ENCODE results near the gene LEPR. TPM values are rescaled to one million over a fixed set of nuclear protein-coding genes. Genes with fewer than 3 reads are reported as not detected.

Gene LEPR
- total and polyA plus RNA-seq, 4 donors = 42.0 to 103 (median 72.7) TPM

DNA sequence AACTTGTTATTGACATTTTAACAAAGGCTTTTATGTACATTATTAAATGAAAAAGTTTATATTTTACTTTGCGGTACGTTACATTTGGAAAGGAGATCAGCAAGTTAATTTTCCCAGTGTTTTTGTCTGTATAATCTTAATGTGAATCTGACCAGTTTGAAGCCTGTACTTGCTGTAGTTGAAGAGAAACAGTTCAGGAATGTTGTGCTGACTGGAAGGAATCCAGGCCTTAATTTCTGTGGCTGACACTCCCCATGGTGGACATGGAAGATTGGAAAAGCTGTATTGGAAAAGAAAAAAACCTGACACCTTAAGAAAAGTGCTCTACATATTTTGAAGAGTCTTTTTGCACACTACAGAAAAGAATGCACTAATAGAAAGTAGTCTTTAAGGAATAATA lies 15.5 kb downstream of the LEPR start:
- Histone ChIP-seq H3K9me3 (ENCODE audit: control insufficient read depth in 4 of 4, low read length in 3 of 4) (no peaks in the 10 kb centered on the region), H3K4me1 (ENCODE audit: control insufficient read depth in 4 of 4, insufficient read depth in 4 of 4, low read length in 3 of 4) (no peaks in the 10 kb centered on the region), H3K27me3 (ENCODE audit: control insufficient read depth in 4 of 4, insufficient read depth in 4 of 4, low read length in 3 of 4) (no peaks in the 10 kb centered on the region), H3K9ac (ENCODE audit: low read depth in 1 of 2, low read length in 2 of 2) (no peak overlapping the region), H3K4me3 (ENCODE audit: low read depth in 1 of 3, low read length in 3 of 3) (no peak overlapping the region), H3K27ac (ENCODE audit: low read depth in 1 of 2, low read length in 2 of 2) (no peak overlapping the region), H3K36me3 (ENCODE audit: control insufficient read depth in 4 of 4, insufficient read depth in 3 of 4, low read depth in 1 of 4, low read length in 3 of 4) (peaks cover 0 to 15% (median 5%) of the 10 kb centered on the region in 4 donors)
- DNase-seq (ENCODE audit: low spot score) = no peak
- 87% methylated on average over 2 of the region's 2 CpGs for WGBS
- TF ChIP-seq, protein P1, sequence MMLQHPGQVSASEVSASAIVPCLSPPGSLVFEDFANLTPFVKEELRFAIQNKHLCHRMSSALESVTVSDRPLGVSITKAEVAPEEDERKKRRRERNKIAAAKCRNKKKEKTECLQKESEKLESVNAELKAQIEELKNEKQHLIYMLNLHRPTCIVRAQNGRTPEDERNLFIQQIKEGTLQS (IDR thresholded peaks at IDR 0.05) = no peak
- TF ChIP-seq, protein P2, sequence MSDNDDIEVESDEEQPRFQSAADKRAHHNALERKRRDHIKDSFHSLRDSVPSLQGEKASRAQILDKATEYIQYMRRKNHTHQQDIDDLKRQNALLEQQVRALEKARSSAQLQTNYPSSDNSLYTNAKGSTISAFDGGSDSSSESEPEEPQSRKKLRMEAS (IDR thresholded peaks at IDR 0.05) = no peak
- TF ChIP-seq, protein P3, sequence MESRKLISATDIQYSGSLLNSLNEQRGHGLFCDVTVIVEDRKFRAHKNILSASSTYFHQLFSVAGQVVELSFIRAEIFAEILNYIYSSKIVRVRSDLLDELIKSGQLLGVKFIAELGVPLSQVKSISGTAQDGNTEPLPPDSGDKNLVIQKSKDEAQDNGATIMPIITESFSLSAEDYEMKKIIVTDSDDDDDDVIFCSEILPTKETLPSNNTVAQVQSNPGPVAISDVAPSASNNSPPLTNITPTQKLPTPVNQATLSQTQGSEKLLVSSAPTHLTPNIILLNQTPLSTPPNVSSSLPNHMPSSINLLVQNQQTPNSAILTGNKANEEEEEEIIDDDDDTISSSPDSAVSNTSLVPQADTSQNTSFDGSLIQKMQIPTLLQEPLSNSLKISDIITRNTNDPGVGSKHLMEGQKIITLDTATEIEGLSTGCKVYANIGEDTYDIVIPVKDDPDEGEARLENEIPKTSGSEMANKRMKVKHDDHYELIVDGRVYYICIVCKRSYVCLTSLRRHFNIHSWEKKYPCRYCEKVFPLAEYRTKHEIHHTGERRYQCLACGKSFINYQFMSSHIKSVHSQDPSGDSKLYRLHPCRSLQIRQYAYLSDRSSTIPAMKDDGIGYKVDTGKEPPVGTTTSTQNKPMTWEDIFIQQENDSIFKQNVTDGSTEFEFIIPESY (IDR thresholded peaks at IDR 0.05) = no peak
- TF ChIP-seq, protein P4, sequence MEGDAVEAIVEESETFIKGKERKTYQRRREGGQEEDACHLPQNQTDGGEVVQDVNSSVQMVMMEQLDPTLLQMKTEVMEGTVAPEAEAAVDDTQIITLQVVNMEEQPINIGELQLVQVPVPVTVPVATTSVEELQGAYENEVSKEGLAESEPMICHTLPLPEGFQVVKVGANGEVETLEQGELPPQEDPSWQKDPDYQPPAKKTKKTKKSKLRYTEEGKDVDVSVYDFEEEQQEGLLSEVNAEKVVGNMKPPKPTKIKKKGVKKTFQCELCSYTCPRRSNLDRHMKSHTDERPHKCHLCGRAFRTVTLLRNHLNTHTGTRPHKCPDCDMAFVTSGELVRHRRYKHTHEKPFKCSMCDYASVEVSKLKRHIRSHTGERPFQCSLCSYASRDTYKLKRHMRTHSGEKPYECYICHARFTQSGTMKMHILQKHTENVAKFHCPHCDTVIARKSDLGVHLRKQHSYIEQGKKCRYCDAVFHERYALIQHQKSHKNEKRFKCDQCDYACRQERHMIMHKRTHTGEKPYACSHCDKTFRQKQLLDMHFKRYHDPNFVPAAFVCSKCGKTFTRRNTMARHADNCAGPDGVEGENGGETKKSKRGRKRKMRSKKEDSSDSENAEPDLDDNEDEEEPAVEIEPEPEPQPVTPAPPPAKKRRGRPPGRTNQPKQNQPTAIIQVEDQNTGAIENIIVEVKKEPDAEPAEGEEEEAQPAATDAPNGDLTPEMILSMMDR (IDR thresholded peaks at IDR 0.05; ENCODE audit: low read depth, low read length, missing input control) = no peak
- TF ChIP-seq GABPA (IDR thresholded peaks at IDR 0.05 in 1 of 2, conservative IDR thresholded peaks at IDR 0.05 in 1 of 2) = no peak
- TF ChIP-seq NR2F2 (IDR thresholded peaks at IDR 0.05) = no peak

DNA sequence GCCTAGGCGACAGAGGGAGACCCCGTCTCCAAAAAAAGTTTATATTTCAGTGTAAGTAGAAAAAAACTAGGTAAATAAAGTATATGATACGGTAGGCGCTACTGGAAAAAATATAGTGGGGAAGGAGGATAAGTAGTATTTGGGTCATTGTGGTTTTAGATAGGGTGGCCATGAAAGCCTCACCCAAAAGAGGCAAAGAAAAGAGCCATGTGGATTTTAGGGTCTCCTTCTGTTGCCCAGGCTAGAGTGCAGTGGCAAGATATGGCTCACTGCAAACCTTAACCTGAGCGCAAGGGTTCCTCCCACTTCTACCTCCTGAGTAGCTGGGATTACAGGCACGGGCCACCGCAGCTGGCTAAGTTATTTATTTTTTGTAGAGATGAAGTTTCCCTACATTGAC lies 17.1 kb downstream of the LEPR start:
- H3K4me1 ChIP-seq (ENCODE audit: control insufficient read depth in 4 of 4, insufficient read depth in 4 of 4, low read length in 3 of 4) = no peaks in the 10 kb centered on the region
- no peak for TF ChIP-seq RAD21 (IDR thresholded peaks at IDR 0.05)
- TF ChIP-seq GABPA (IDR thresholded peaks at IDR 0.05 in 1 of 2, conservative IDR thresholded peaks at IDR 0.05 in 1 of 2) = no peak
- TF ChIP-seq FOXA2 (IDR thresholded peaks at IDR 0.05) = no peak
- no peak for DNase-seq (ENCODE audit: low spot score)
- no peak overlapping the region for H3K9ac ChIP-seq (ENCODE audit: low read depth in 1 of 2, low read length in 2 of 2)
- no peak overlapping the region for H3K27ac ChIP-seq (ENCODE audit: low read depth in 1 of 2, low read length in 2 of 2)
- no peaks in the 10 kb centered on the region for H3K27me3 ChIP-seq (ENCODE audit: control insufficient read depth in 4 of 4, insufficient read depth in 4 of 4, low read length in 3 of 4)
- H3K36me3 ChIP-seq (ENCODE audit: control insufficient read depth in 4 of 4, insufficient read depth in 3 of 4, low read depth in 1 of 4, low read length in 3 of 4) = peaks cover 0 to 8% (median 2%) of the 10 kb centered on the region in 4 donors
- WGBS = 97% methylated on average over 7 of the region's 7 CpGs
- no peaks in the 10 kb centered on the region for H3K9me3 ChIP-seq (ENCODE audit: control insufficient read depth in 4 of 4, low read length in 3 of 4)
- no peak overlapping the region for H3K4me3 ChIP-seq (ENCODE audit: low read depth in 1 of 3, low read length in 3 of 3)

DNA sequence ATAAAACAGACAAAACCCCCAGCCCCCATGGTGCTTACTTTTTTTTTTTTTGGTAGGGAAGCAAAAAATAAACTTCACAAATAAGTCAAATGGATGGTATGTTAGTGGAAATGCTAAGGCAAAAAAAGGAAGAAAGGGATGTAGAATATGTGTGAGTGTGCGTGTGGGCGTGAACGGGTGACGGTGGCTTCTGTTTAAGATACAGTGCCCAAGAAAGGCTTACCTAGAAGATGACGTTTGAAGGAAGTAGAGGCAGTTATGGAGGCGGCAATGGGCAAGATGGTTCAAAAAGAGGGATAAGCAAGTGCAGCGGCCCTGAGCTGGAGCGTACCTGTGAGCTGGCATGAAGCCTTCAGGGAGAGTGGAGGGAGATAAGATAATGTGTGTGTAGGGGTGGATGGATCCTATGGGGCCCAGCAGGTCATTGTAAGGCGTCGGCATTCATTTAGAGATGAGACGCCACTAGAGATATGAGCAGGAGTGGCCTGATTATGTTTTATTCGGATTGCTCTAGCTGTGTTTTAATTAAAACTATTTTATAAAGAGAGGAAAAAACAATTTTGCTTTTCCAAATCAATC lies 19.9 kb downstream of the LEPR start:
- no peak for DNase-seq (ENCODE audit: low spot score)
- H3K27me3 ChIP-seq (ENCODE audit: control insufficient read depth in 4 of 4, insufficient read depth in 4 of 4, low read length in 3 of 4) = no peaks in the 10 kb centered on the region
- no peak overlapping the region for H3K4me3 ChIP-seq (ENCODE audit: low read depth in 1 of 3, low read length in 3 of 3)
- 88% methylated on average over 12 of the region's 12 CpGs for WGBS
- no peaks in the 10 kb centered on the region for H3K9me3 ChIP-seq (ENCODE audit: control insufficient read depth in 4 of 4, low read length in 3 of 4)
- H3K4me1 ChIP-seq (ENCODE audit: control insufficient read depth in 4 of 4, insufficient read depth in 4 of 4, low read length in 3 of 4) = no peaks in the 10 kb centered on the region
- H3K9ac ChIP-seq (ENCODE audit: low read depth in 1 of 2, low read length in 2 of 2) = no peak overlapping the region
- H3K27ac ChIP-seq (ENCODE audit: low read depth in 1 of 2, low read length in 2 of 2) = no peak overlapping the region
- no peaks in the 10 kb centered on the region for H3K36me3 ChIP-seq (ENCODE audit: control insufficient read depth in 4 of 4, insufficient read depth in 3 of 4, low read depth in 1 of 4, low read length in 3 of 4)
- TF ChIP-seq JUND (IDR thresholded peaks at IDR 0.05) (no peak), RAD21 (IDR thresholded peaks at IDR 0.05) (no peak), FOXA1 (IDR thresholded peaks at IDR 0.05) (no peak), HNF4A (conservative IDR thresholded peaks at IDR 0.05) (no peak), EGR1 (IDR thresholded peaks at IDR 0.05; ENCODE audit: low read depth in 2 of 2) (no peak), SP1 (IDR thresholded peaks at IDR 0.05) (no peak), TAF1 (conservative IDR thresholded peaks at IDR 0.05) (no peak), RXRA (IDR thresholded peaks at IDR 0.05) (no peak), HNF4G (IDR thresholded peaks at IDR 0.05) (no peak), NR2F2 (IDR thresholded peaks at IDR 0.05) (no peak)
- TF ChIP-seq, protein P5, sequence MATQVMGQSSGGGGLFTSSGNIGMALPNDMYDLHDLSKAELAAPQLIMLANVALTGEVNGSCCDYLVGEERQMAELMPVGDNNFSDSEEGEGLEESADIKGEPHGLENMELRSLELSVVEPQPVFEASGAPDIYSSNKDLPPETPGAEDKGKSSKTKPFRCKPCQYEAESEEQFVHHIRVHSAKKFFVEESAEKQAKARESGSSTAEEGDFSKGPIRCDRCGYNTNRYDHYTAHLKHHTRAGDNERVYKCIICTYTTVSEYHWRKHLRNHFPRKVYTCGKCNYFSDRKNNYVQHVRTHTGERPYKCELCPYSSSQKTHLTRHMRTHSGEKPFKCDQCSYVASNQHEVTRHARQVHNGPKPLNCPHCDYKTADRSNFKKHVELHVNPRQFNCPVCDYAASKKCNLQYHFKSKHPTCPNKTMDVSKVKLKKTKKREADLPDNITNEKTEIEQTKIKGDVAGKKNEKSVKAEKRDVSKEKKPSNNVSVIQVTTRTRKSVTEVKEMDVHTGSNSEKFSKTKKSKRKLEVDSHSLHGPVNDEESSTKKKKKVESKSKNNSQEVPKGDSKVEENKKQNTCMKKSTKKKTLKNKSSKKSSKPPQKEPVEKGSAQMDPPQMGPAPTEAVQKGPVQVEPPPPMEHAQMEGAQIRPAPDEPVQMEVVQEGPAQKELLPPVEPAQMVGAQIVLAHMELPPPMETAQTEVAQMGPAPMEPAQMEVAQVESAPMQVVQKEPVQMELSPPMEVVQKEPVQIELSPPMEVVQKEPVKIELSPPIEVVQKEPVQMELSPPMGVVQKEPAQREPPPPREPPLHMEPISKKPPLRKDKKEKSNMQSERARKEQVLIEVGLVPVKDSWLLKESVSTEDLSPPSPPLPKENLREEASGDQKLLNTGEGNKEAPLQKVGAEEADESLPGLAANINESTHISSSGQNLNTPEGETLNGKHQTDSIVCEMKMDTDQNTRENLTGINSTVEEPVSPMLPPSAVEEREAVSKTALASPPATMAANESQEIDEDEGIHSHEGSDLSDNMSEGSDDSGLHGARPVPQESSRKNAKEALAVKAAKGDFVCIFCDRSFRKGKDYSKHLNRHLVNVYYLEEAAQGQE (IDR thresholded peaks at IDR 0.05) = no peak
- TF ChIP-seq, protein P2 (IDR thresholded peaks at IDR 0.05) = no peak
- TF ChIP-seq, protein P1 (IDR thresholded peaks at IDR 0.05) = no peak

Data from liver (tissue), 9 donors.